Fibroblast of lung (primary cell): ENCODE data around the gene ANO2. TPM values are rescaled to one million over a fixed set of nuclear protein-coding genes. Genes with fewer than 3 reads are reported as not detected.

Experiments
- DNase-seq, 2 donors: peaks; one replicate each; pipeline versions ENCODE4 v3.0.0 to v3.0.0-alpha.2; 2010; ENCODE audit warnings: low read depth in 2 of 2
- H2AFZ ChIP-seq: 2 replicates; pipeline ENCODE4 v1.5.1; 2012; ENCODE audit warnings: low read length, control low read depth, inconsistent platforms
- H3K27ac ChIP-seq: 2 replicates; pipeline ENCODE4 v1.5.1; 2011; ENCODE audit warnings: low read length, control low read depth; ENCODE audit not compliant: insufficient read depth
- H3K27me3 ChIP-seq: 2 replicates; pipeline ENCODE4 v1.5.1; 2011; ENCODE audit warnings: mild to moderate bottlenecking, low read length; ENCODE audit not compliant: control insufficient read depth, insufficient read depth
- H3K36me3 ChIP-seq: 2 replicates; pipeline ENCODE4 v1.5.1; 2011; ENCODE audit warnings: low read length; ENCODE audit not compliant: control insufficient read depth, insufficient read depth
- H3K4me1 ChIP-seq: 2 replicates; pipeline ENCODE4 v1.5.1; 2011; ENCODE audit warnings: low read length; ENCODE audit not compliant: control insufficient read depth, insufficient read depth; ENCODE audit errors: extremely low read depth
- H3K4me2 ChIP-seq: 2 replicates; pipeline ENCODE4 v1.5.1; 2011; ENCODE audit warnings: low read length, control low read depth; ENCODE audit not compliant: insufficient read depth; ENCODE audit errors: extremely low read depth
- H3K4me3 ChIP-seq, 4 experiments: fragments of 200-600 bp in 1 of 4; sonication (generic) in 1 of 4; replicated peaks in 1 of 4; 2 replicates each; pipeline ENCODE4 v1.5.1; 2011 to 2016; ENCODE audit warnings: low read length in 4 of 4, low read depth in 3 of 4, mild to moderate bottlenecking in 3 of 4, control low read depth in 2 of 4, inconsistent platforms in 1 of 4, mixed read lengths in 1 of 4; ENCODE audit not compliant: insufficient read depth in 1 of 4; ENCODE audit errors: control extremely low read depth in 1 of 4
- H3K79me2 ChIP-seq: 2 replicates; pipeline ENCODE4 v1.5.1; 2012; ENCODE audit warnings: mild to moderate bottlenecking, low read length, inconsistent platforms; ENCODE audit not compliant: control insufficient read depth, insufficient read depth
- H3K9ac ChIP-seq: 2 replicates; pipeline ENCODE4 v1.5.1; 2011; ENCODE audit warnings: mild to moderate bottlenecking, low read length, control low read depth; ENCODE audit not compliant: insufficient read depth
- H3K9me3 ChIP-seq: 2 replicates; pipeline ENCODE4 v1.5.1; 2012; ENCODE audit warnings: low read depth, low read length; ENCODE audit not compliant: control insufficient read depth, insufficient read depth
- H4K20me1 ChIP-seq: 2 replicates; pipeline ENCODE4 v1.5.1; 2011; ENCODE audit warnings: low read length; ENCODE audit not compliant: control insufficient read depth, insufficient read depth; ENCODE audit errors: extremely low read depth
- EZH2 ChIP-seq: IDR thresholded peaks from 2 replicates; pipeline ENCODE4 v1.5.1; 2012; ENCODE audit warnings: low read length, control low read depth, mild to moderate bottlenecking; ENCODE audit errors: missing control alignments
- polyA plus RNA-seq, 2 donors: library from polyadenylated mRNA; depleted of rRNA in 1 of 2; stranded (reverse) in 1 of 2; unstranded in 1 of 2; fragments of >200 nt; gene quantifications; 2 replicates each; pipeline ENCODE4 v1.2.1, GENCODE V29; 2011 to 2012; ENCODE audit warnings: missing spikeins in 1 of 2
- total RNA-seq: library from RNA; depleted of rRNA; stranded (reverse); fragments of >200 nt; gene quantifications from 2 replicates; pipeline ENCODE4 v1.2.1, GENCODE V29; 2014
- TF ChIP-seq, protein P1 (sequence below), 2 donors: IDR thresholded peaks in 1 of 2; conservative IDR thresholded peaks in 1 of 2; 1 replicate in 1 of 2; 2 replicates in 1 of 2; pipeline ENCODE4 v1.5.1; 2011 to 2012; ENCODE audit warnings: low read length in 2 of 2, control low read depth in 1 of 2, inconsistent platforms in 1 of 2, low read depth in 1 of 2, mild to moderate bottlenecking in 1 of 2

Gene ANO2
- total and polyA plus RNA-seq, 2 donors (not counting 1 experiment from before 2014, with no cell fraction given), result 0.15 to 0.17 TPM

- Histone ChIP-seq H4K20me1 (no peaks in the 10 kb centered on the region), H3K27me3 (peaks cover 50% of the 10 kb centered on the region)
Observed at GRCh38 chr12:5947006-5947405, 1.9 kb upstream of the ANO2 start.

GRCh38 chr12:5946388-5946787 is 1.3 kb upstream of the ANO2 start:
- no peak for DNase-seq
- TF ChIP-seq, protein P1, sequence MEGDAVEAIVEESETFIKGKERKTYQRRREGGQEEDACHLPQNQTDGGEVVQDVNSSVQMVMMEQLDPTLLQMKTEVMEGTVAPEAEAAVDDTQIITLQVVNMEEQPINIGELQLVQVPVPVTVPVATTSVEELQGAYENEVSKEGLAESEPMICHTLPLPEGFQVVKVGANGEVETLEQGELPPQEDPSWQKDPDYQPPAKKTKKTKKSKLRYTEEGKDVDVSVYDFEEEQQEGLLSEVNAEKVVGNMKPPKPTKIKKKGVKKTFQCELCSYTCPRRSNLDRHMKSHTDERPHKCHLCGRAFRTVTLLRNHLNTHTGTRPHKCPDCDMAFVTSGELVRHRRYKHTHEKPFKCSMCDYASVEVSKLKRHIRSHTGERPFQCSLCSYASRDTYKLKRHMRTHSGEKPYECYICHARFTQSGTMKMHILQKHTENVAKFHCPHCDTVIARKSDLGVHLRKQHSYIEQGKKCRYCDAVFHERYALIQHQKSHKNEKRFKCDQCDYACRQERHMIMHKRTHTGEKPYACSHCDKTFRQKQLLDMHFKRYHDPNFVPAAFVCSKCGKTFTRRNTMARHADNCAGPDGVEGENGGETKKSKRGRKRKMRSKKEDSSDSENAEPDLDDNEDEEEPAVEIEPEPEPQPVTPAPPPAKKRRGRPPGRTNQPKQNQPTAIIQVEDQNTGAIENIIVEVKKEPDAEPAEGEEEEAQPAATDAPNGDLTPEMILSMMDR (conservative IDR thresholded peaks at IDR 0.05 in 1 of 2, IDR thresholded peaks at IDR 0.05 in 1 of 2; ENCODE audit: low read depth in 1 of 2, low read length in 2 of 2), result no peak
- TF ChIP-seq EZH2, result no peak
- Histone ChIP-seq H2AFZ (no peak overlapping the region), H3K27ac (no peak overlapping the region), H3K79me2 (no peaks in the 10 kb centered on the region), H3K4me1 (no peaks in the 10 kb centered on the region), H4K20me1 (no peaks in the 10 kb centered on the region), H3K4me3 (no peak overlapping the region), H3K36me3 (no peaks in the 10 kb centered on the region), H3K9ac (no peak overlapping the region), H3K9me3 (no peaks in the 10 kb centered on the region), H3K4me2 (no peak overlapping the region), H3K27me3 (peaks cover 45% of the 10 kb centered on the region)

More at GRCh38 chr12:5947006-5947405, 1.9 kb upstream of the ANO2 start:
- Histone ChIP-seq H3K4me2 (no peak overlapping the region), H3K79me2 (no peaks in the 10 kb centered on the region), H3K27ac (no peak overlapping the region), H3K4me1 (no peaks in the 10 kb centered on the region), H2AFZ (no peak overlapping the region), H3K9ac (no peak overlapping the region), H3K36me3 (no peaks in the 10 kb centered on the region), H3K9me3 (no peaks in the 10 kb centered on the region), H3K4me3 (no peak overlapping the region)
- DNase-seq, result no peak
- TF ChIP-seq, protein P1 (conservative IDR thresholded peaks at IDR 0.05 in 1 of 2, IDR thresholded peaks at IDR 0.05 in 1 of 2; ENCODE audit: low read depth in 1 of 2, low read length in 2 of 2), result no peak
- no peak for TF ChIP-seq EZH2

GRCh38 chr12:5944688-5945070 is 380 bp downstream of the ANO2 start:
- no peak overlapping the region for H3K27ac ChIP-seq
- no peaks in the 10 kb centered on the region for H3K4me1 ChIP-seq
- no peaks in the 10 kb centered on the region for H3K36me3 ChIP-seq
- DNase-seq, result no peak
- no peaks in the 10 kb centered on the region for H4K20me1 ChIP-seq
- TF ChIP-seq, protein P1 (conservative IDR thresholded peaks at IDR 0.05 in 1 of 2, IDR thresholded peaks at IDR 0.05 in 1 of 2; ENCODE audit: low read depth in 1 of 2, low read length in 2 of 2), result no peak
- no peak for TF ChIP-seq EZH2
- H3K79me2 ChIP-seq, result no peaks in the 10 kb centered on the region
- H3K9me3 ChIP-seq, result no peaks in the 10 kb centered on the region
- peak overlapping the region; percentile 51 for H3K4me2 ChIP-seq
- no peak overlapping the region for H3K9ac ChIP-seq
- H2AFZ ChIP-seq, result no peak overlapping the region
- peak overlapping the region in 3 of 4 experiments; percentile 29 to 54 (median 40) for H3K4me3 ChIP-seq
- H3K27me3 ChIP-seq, result peaks cover 45% of the 10 kb centered on the region
